Activated CD8-positive, alpha-beta T cell treated with anti-CD3 and anti-CD28 coated beads for 36 hours (primary cell): ENCODE measurements around the gene ATP5MC3. TPM values are rescaled to one million over a fixed set of nuclear protein-coding genes. Genes with fewer than 3 reads are reported as not detected.

ENCODE experiments used
- ATAC-seq: fragments of 200-7000 bp; cut with Tn5 transposase; one replicate; pipeline ENCODE4 v1.10.0; 2021; ENCODE audit warnings: mild to moderate bottlenecking, moderate library complexity
- CTCF ChIA-PET: fragments of 350-600 bp; sonication (Branson Sonifier 250); formaldehyde crosslinking; loops from one replicate; lab custom pipeline; 2021; ENCODE audit warnings: antibody characterized with exemption; lab: Charles Lee
- POLR2A ChIA-PET: fragments of 350-600 bp; sonication (Branson Sonifier 250); formaldehyde crosslinking; loops from one replicate; lab custom pipeline; 2021; ENCODE audit warnings: antibody characterized with exemption; lab: Charles Lee
- DNase-seq: peaks from one replicate; pipeline ENCODE4 v3.0.0-alpha.2; 2020
- H3K27ac Mint-ChIP-seq: one replicate; pipeline ENCODE4 v1.8.0; 2021; ENCODE audit warnings: mild to moderate bottlenecking, mixed read lengths
- H3K27me3 Mint-ChIP-seq: one replicate; pipeline ENCODE4 v1.8.0; 2021; ENCODE audit warnings: mixed read lengths
- H3K36me3 Mint-ChIP-seq: one replicate; pipeline ENCODE4 v1.8.0; 2021; ENCODE audit warnings: low read depth, mixed read lengths
- H3K4me1 Mint-ChIP-seq: one replicate; pipeline ENCODE4 v1.8.0; 2021; ENCODE audit warnings: low read depth, mixed read lengths
- H3K4me3 Mint-ChIP-seq: one replicate; pipeline ENCODE4 v1.8.0; 2021; ENCODE audit warnings: mild to moderate bottlenecking, moderate library complexity, mixed read lengths
- H3K9me3 Mint-ChIP-seq: one replicate; pipeline ENCODE4 v1.8.0; 2021; ENCODE audit warnings: mixed read lengths
- CTCF ChIP-seq: fragments of 200-600 bp; IDR thresholded peaks from one replicate; pipeline ENCODE4 v1.8.0; 2022; ENCODE audit warnings: antibody characterized with exemption, mild to moderate bottlenecking
- intact Hi-C: fragments of 100-400 bp; cut with micrococcal nuclease; formaldehyde crosslinking; loops from one replicate; pipeline ENCODE4 v1.10.0; 2022
- total RNA-seq, 2 experiments: library from RNA; stranded (reverse); gene quantifications; one replicate each; pipeline ENCODE4 v1.2.3, GENCODE V29; 2021

ATP5MC3 gene
- total RNA-seq, 2 experiments from 2014 or later, result 399 to 401 TPM

- DNase-seq (no peak), ATAC-seq (no peak)
- H3K27me3 Mint-ChIP-seq, result no peaks in the 10 kb centered on the region
- intact Hi-C loops, result no loop called here
- no peaks in the 10 kb centered on the region for H3K9me3 Mint-ChIP-seq
- TF ChIP-seq CTCF, result no peak
- POLR2A ChIA-PET, result no interaction called here
- H3K36me3 Mint-ChIP-seq, result peaks cover 13% of the 10 kb centered on the region
- CTCF ChIA-PET, result interaction anchor here (0.9 to 1.5 kb wide), 2 partner anchors 9 to 10 kb away, joined by 3 to 4 read pairs; partner anchors contain the start of gene ATP5MC3
- H3K27ac Mint-ChIP-seq, result no peak overlapping the region
- H3K4me3 Mint-ChIP-seq, result no peak overlapping the region
- H3K4me1 Mint-ChIP-seq, result peaks cover 24% of the 10 kb centered on the region
Measured at GRCh38 chr2:175170659-175171304, 10.7 kb downstream of the ATP5MC3 start.

- CTCF ChIA-PET, result interaction anchor here (2.2 kb wide), 1 partner anchor 11 kb away, joined by 15 read pairs; the partner anchor contains the start of gene ATP5MC3
- H3K4me3 Mint-ChIP-seq, result peak overlapping the region; percentile 89
- peak overlapping the region; percentile 99 for H3K27ac Mint-ChIP-seq
- intact Hi-C loops, result no loop called here
- peaks cover 11% of the 10 kb centered on the region for H3K36me3 Mint-ChIP-seq
- DNase-seq (no peak), ATAC-seq (no peak)
- no peak for TF ChIP-seq CTCF
- H3K27me3 Mint-ChIP-seq, result no peaks in the 10 kb centered on the region
- H3K9me3 Mint-ChIP-seq, result no peaks in the 10 kb centered on the region
- POLR2A ChIA-PET, result interaction anchor here (0.9 to 4.1 kb wide), 3 partner anchors 9 to 49 kb away, joined by 3 to 23 read pairs (median 22); partner anchors contain the start of gene ATP5MC3
- peaks cover 33% of the 10 kb centered on the region for H3K4me1 Mint-ChIP-seq
Measured at GRCh38 chr2:175169191-175169590, 12.3 kb downstream of the ATP5MC3 start.

- Mint-ChIP-seq H3K27me3 (no peaks in the 10 kb centered on the region), H3K4me1 (peaks cover 35% of the 10 kb centered on the region), H3K4me3 (peak overlapping the region; percentile 89), H3K36me3 (peaks cover 12% of the 10 kb centered on the region), H3K9me3 (no peaks in the 10 kb centered on the region), H3K27ac (peak overlapping the region; percentile 99)
- no peak for TF ChIP-seq CTCF
- ChIA-PET CTCF (interaction anchor here (1.0 to 2.2 kb wide), 3 partner anchors 11 to 65 kb away, joined by 3 to 15 read pairs (median 4); partner anchors contain the start of gene ATP5MC3), POLR2A (interaction anchor here (0.9 to 4.1 kb wide), 3 partner anchors 10 to 48 kb away, joined by 3 to 23 read pairs (median 22); partner anchors contain the start of gene ATP5MC3)
- DNase-seq (no peak), ATAC-seq (peak; percentile 22)
- intact Hi-C loops, result no loop called here
Measured at GRCh38 chr2:175168564-175168945, 13.0 kb downstream of the ATP5MC3 start.

- H3K9me3 Mint-ChIP-seq, result no peaks in the 10 kb centered on the region
- peak within 1 kb of the TSS; percentile 99 for H3K27ac Mint-ChIP-seq
- ChIA-PET CTCF (interaction anchor here (1.0 to 2.2 kb wide), 3 partner anchors 12 to 64 kb away, joined by 3 to 15 read pairs (median 4); partner anchors contain the start of gene ATP5MC3), POLR2A (interaction anchor here (0.9 to 4.1 kb wide), 3 partner anchors 10 to 48 kb away, joined by 3 to 23 read pairs (median 22); partner anchors contain the start of gene ATP5MC3)
- DNase-seq, result peak; percentile 99
- H3K4me3 Mint-ChIP-seq, result peak within 1 kb of the TSS; percentile 89
- peak; percentile 94 for ATAC-seq
- intact Hi-C loops, result no loop called here
- H3K36me3 Mint-ChIP-seq, result peaks cover 11% of the 10 kb centered on the region
- no peak for TF ChIP-seq CTCF
- H3K4me1 Mint-ChIP-seq, result peaks cover 37% of the 10 kb centered on the region
- H3K27me3 Mint-ChIP-seq, result no peaks in the 10 kb centered on the region
Measured at GRCh38 chr2:175167792-175168563, 13.5 kb downstream of the ATP5MC3 start, which contains the start of gene ATF2. Gene ATF2, minus strand, starts transcription at chr2:175168203. Its CDS starts 31,760 bp downstream, at chr2:175136443.
